ENCODE measurements around the gene SLC48A1.

Gene SLC48A1

DNA sequence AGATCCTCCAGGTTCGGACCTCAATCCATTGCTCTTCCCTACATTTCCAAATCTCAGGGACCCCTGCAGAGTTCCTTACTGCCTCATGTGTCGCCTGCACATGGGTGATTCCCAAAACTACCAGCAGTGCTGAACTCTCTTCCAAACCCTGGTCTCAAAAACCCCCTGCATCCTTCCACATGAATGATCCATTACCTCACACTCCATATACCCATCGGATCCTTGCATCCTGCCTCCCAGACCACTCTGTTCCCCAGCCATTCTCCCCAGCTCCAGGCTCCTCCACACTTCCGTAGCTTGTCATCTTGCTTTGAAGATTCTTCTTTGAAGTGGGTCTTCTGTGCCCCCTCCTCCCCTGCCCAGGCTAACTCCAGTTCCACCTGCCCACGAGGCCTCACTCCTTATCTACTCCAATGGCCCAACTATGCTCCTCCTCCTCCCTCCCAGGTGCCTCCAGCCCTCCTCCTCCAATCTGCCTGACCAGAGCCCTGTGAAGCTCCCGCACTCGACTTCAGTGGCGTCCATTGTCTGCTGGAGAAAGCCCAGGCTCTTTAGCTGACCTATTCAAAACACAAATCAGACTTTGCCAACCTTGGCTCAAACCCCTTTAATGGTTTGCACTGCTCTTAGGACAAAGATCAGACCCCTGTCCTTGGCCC, 28.1 kb upstream of the SLC48A1 start:
- DNase-seq: no peak

DNA sequence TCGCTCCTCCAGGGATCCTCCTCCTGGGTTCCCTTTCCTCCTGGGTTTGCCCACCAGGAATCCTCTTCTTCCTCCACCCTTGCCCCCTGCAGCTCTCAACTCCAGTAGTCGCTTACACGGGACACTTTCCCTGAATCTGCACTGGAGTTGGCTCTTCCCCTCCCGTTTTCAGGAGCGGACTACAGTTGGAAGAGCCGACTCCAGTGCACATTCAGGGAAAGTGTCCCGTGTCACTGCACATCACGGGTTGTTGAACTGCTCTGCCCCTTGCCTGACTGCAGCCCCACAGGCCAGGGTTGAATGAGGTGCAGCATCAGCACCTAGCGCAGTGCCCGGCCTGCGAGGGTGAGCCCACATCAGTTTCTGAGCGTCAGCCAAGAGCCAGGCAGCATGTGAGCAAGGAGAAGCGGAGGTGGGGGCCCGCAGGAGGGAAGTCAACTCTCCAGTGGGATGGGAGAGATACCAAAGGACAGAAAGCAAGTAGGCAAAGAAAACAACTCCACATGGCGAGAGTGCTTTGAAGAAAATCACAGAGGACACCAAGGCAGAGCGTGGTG, 27.5 kb upstream of the SLC48A1 start:
- no peak for DNase-seq

- DNase-seq: no peak
Measured at GRCh38 chr12:47746073-47746472, 27.0 kb upstream of the SLC48A1 start.

DNA sequence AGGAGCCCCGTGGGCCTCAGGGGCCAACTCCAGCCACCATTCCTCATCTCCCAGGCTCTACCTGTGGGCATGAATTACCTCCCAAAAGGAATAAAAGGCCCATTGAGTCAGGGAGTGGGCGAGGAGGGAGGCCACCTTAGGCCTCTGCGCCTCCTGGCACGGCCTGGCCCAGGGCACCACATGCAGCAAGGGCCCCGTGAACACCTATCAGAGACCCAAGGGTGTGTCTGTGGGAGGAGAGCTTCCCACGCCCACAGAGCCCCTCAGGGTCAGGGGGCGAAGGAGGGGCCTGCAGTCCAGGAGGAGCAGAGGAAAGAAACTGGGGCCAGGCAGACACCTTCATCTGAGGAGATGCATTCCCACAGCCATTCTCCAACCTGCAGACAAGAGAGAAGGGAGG, 26.5 kb upstream of the SLC48A1 start:
- DNase-seq: no peak

GRCh38 chr12:47747126-47747525, 25.9 kb upstream of the SLC48A1 start:
- DNase-seq: no peak

DNA sequence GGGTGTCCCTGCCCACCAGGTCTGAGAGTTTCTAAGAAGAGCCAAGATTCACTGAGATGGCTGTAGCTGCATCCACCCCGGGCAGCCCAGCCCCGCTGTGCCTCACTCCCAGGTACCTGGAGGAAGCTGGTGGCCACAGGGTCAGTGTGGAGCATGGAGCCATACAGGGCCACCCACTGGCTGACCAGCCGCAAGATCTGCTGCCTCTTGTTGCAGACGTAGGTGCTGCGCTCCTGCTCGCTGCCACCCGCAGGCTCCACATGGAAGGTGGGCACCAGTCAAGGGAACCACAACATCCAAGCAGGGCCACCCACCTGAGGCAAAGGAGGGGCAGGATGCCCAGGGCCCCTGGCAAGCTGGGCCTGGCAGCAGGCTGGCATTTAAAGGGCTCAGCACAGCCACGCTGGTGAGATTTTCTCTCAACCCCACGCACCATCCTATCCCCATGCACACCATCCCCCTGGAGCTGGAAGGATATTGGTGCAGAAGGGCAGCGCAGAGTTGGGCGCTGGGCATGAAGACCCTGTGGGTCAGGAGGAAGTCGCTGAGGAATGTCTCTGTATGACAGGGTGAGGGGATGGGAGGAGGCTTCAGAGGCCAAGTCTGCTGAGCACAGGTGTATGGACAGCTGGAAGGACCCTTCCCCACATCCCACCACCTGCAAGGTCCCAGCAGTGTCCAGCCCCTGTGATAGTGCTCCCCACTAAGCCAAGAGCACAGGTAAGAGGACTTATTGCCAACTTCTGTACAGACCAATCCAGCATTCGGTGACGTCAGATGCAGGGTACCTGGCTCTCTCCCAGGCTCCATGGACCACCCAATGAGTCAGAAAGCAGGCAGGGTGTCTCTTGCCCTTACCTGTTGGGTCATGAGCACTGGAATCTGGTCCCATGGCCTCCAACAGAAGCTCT, 25.2 kb upstream of the SLC48A1 start:
- DNase-seq: no peak

DNA sequence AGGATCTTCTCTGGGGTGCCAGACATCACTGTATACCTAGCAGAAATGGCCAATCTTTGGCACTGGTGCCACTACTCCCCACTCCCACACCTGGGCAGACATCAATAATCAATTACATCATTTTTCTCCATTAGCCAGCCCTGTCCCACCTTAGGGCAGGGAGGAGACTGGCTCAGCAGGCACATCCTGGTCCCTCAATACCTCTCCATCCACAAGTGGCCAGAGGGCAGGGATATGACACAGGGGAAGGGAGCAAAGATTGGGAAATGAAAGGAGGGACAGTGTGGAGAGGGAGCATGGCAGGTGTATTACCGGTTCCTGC, 24.6 kb upstream of the SLC48A1 start:
- DNase-seq: no peak

DNA sequence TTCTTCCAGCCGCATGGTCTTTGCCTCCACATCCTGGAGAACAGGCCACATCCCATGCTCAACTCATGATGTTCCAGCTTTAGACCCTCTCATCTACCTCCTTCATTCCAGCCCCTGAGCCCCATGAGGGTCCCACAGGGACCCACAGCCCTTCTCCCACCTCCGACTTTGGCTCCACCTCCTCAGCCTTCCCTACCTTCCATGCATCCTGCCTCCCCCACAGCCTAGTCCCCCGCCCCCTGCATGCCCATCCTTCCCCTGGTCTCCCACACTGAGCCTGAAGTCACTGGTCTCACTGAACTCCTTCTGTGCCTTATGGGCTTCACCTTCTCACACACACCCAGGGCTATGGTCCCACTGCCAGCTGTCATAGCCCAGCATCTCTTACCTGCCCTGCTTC, 24.1 kb upstream of the SLC48A1 start:
- no peak for DNase-seq

GRCh38 chr12:47750229-47750798, 22.7 kb upstream of the SLC48A1 start:
- DNase-seq: no peak

GRCh38 chr12:47750916-47751470, 22.0 kb upstream of the SLC48A1 start:
- DNase-seq: no peak

GRCh38 chr12:47751561-47751960, 21.5 kb upstream of the SLC48A1 start:
- no peak for DNase-seq

GRCh38 chr12:47752121-47752520, 20.9 kb upstream of the SLC48A1 start:
- DNase-seq: no peak

DNA sequence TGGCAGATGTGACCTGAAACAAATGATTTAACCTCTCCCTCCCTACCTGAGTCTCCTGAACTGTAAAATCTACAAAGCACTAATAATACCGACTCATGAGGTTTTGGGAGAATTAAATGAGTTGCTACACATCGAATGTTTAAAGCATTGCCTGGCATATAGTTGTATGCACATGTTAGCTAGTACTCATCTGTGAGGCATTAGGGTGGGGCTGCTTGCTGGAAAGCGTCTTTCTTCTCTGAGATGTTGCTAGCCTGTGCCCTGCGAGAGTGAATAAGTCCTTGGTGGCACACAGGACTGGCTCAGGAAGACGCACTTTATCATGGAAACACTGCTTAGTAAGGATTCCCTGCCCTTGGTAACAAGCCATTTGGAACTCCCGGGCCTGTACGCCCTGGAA, 20.5 kb upstream of the SLC48A1 start:
- no peak for DNase-seq

DNA sequence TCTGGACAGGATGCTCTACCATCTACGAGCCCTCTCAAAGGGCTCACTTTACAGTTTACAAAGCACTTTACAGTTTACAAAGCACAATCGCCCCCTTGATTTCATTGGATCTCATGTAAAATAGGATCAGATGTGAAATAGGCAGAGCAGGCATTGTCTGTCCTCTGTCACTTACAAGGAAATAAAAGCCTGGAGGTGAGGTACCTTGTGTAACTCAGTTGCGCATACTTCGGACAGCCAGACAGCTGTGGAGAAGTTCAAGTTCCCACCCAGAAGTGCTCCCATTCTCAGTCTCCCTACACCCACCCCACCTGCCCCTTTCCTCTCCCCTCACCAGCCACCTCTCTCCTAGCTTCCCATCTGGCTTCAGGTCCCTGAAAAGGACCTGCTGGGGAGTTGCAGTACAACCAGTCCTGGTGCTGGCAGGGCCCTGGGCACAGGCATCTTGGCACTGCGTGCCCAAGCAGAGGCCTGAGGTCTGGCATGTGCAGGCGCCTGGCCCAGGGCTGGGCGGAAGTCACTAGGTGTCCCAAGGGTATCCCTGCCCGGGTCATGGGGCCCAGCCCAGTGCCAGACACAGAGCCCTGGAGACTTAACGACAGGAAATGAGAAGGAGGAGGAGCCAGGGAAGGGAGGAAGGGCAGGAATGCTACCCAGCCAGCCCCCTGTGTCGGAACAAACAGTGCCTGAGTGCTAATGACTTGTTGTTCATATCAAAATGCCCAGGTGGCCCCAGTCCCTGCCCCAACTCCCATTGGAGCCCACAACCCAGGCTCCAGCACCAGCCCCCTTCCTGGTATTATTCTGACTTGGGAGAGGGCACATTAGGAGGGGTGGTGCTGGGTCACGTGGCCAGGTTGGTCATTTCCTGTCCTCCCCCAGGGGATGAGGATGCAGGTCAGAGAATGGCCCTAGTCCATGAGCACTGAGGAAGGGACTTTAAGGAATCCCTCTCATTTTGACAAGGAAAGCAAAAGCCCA, 19.7 kb upstream of the SLC48A1 start:
- no peak for DNase-seq

DNA sequence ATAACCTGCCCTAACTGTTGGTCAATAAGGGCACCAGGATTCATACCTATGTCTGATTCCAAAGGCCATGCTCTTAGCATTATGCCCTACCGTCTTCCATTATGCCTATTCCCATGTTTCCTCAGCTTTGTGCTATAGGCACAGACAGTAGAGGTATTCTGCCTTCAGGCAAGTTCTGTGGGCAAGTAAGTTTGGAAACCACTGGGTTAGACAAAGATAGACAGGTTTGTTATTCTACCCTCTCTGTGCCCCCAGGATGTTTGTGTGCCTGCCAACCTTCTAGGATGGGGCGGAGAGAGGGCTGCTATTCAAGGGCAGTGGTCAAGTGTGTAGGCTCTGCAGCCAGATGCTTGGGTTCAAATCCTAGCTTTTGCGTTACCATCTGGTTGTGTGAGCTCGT, 18.9 kb upstream of the SLC48A1 start:
- no peak for DNase-seq

DNA sequence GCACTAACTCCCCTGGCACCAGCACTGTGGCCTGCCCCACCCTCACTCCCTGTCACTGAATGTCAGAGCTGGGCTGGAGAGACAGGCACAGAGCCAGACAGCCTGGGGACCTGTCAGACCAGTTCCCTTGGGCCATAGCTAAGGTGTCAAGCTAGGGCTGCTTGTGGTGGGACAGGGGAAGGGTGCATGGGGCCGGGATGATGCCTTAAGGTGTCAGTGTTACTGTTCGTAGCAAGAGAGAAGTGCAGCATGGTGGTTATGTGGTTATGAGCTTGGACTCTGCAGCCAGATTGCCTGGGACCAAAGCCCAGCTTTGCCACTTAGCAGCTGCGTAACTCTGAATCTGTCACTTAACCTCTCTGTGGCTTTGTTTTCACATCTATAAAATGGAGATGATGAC, 18.2 kb upstream of the SLC48A1 start:
- no peak for DNase-seq

GRCh38 chr12:47755655-47756562, 17.1 kb upstream of the SLC48A1 start:
- no peak for DNase-seq

DNA sequence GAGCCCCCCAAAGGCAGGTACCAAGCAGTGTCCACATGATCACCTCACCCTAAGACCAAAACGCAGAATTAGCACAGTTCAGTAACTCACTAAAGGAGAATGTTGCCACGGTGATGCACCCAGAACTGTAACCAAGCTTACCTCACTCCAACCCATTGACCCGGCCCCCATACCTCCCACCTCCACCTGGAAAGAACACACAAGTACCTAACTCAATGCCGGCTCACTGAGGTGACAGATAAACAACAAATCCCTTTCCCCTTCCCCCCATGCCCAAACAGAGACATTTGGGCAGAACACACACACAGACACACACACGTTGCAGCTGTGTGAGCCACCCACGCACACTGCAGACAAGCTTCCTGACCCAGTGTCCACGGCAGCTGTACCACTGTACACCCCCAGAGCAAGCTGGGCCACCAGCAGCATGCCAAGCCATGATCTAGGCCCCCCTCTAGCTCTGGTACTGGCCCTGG, 15.6 kb upstream of the SLC48A1 start:
- DNase-seq: no peak

DNA sequence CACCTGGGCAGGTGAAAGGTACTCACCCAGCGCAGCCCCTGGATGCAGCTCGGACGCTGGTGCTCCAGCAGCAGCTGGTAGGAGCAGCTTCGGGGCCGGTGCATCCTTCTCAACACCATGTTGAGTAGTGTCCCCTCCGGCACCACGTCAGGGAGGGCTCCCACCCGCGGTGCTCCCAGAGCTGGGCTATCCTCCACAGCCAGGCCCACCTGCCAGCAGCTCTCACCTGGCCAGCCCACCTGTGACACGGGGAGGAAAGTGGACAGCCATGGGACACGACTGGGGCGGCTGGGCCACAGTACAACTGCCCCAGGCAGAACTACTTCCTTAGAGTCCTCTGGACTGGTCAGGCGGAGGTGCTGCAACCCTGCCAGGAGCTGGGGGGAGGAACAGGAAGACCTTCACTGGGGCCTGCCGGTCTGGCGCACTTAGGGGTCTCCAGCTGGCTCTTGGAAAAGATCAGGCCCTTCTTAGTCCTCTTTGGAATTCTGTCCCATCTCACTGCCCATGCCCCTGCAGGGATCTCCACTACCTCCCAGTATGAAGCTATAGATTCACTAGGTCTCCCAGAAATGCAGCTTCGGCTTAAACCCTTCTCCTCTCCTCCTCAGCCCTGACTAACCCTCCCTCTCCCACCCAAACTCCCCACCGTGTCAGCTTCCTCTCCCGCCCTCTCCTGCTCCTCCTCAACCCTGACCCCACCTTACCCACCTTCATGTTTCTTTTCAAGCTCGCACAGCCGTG, 15.0 kb upstream of the SLC48A1 start:
- DNase-seq: no peak

GRCh38 chr12:47758584-47758833, 14.5 kb upstream of the SLC48A1 start:
- DNase-seq: no peak
